GM23338 (cell line): Measurements from ENCODE around the gene IKZF1. TPM values are rescaled to one million over a fixed set of nuclear protein-coding genes. Genes with fewer than 3 reads are reported as not detected.

ENCODE experiments used
- ATAC-seq: fragments of 200-7000 bp; cut with Tn5 transposase; 3 replicates; pipeline ENCODE4 v1.9.1; 2020
- DNase-seq: peaks from one replicate; pipeline ENCODE4 v3.0.0-alpha.2; 2015; ENCODE audit warnings: low spot score
- H2AFZ ChIP-seq: fragments of 200-600 bp; sonication (generic); 2 replicates; pipeline ENCODE4 v1.8.0; 2016; ENCODE audit warnings: antibody characterized with exemption, mild to moderate bottlenecking, moderate library complexity
- H3F3A ChIP-seq: fragments of 200-600 bp; sonication (generic); replicated peaks from 2 replicates; pipeline ENCODE4 v1.8.0; 2017; ENCODE audit warnings: antibody characterized with exemption, mixed run types, low read depth
- H3K27ac ChIP-seq: fragments of 200-600 bp; sonication (generic); 2 replicates; pipeline ENCODE4 v1.6.1; 2016; ENCODE audit warnings: low read depth
- H3K27me3 ChIP-seq: fragments of 200-600 bp; sonication (generic); 2 replicates; pipeline ENCODE4 v1.8.0; 2016; ENCODE audit warnings: mild to moderate bottlenecking, mixed run types, moderate library complexity; ENCODE audit not compliant: insufficient read depth
- H3K36me3 ChIP-seq: fragments of 200-600 bp; sonication (generic); 2 replicates; pipeline ENCODE4 v1.8.0; 2016; ENCODE audit warnings: mild to moderate bottlenecking; ENCODE audit not compliant: insufficient read depth
- H3K4me1 ChIP-seq: fragments of 200-600 bp; sonication (generic); 2 replicates; pipeline ENCODE4 v1.8.0; 2016; ENCODE audit warnings: mild to moderate bottlenecking, moderate library complexity; ENCODE audit not compliant: insufficient read depth
- H3K4me2 ChIP-seq: fragments of 200-600 bp; sonication (generic); 2 replicates; pipeline ENCODE4 v1.7.1; 2017; ENCODE audit warnings: mixed run types
- H3K4me3 ChIP-seq: fragments of 200-600 bp; sonication (generic); 2 replicates; pipeline ENCODE4 v1.6.1; 2016; ENCODE audit warnings: mixed run types
- H3K79me2 ChIP-seq: fragments of 200-600 bp; sonication (generic); replicated peaks from 2 replicates; pipeline ENCODE4 v1.8.0; 2017; ENCODE audit warnings: mild to moderate bottlenecking; ENCODE audit not compliant: insufficient read depth
- H3K9me2 ChIP-seq: fragments of 200-600 bp; sonication (generic); 2 replicates; pipeline ENCODE4 v1.8.0; 2017; ENCODE audit not compliant: insufficient read depth
- H4K20me1 ChIP-seq: fragments of 200-600 bp; sonication (generic); replicated peaks from 2 replicates; pipeline ENCODE4 v1.8.0; 2017; ENCODE audit warnings: mild to moderate bottlenecking; ENCODE audit not compliant: insufficient read depth
- H3K27ac Mint-ChIP-seq: 2 replicates; pipeline ENCODE4 v1.8.0; 2020; ENCODE audit warnings: inconsistent platforms, mild to moderate bottlenecking, moderate library complexity, mixed read lengths
- H3K27me3 Mint-ChIP-seq: 3 replicates; pipeline ENCODE4 v1.8.0; 2022; ENCODE audit warnings: low read depth, mild to moderate bottlenecking, moderate library complexity, mixed read lengths, inconsistent platforms; ENCODE audit not compliant: insufficient read depth, poor library complexity
- H3K36me3 Mint-ChIP-seq: 3 replicates; pipeline ENCODE4 v1.8.0; 2021; ENCODE audit warnings: low read depth, mild to moderate bottlenecking, inconsistent platforms, moderate library complexity, mixed read lengths
- H3K4me1 Mint-ChIP-seq: 3 replicates; pipeline ENCODE4 v1.8.0; 2020; ENCODE audit warnings: mild to moderate bottlenecking, inconsistent platforms, mixed read lengths
- H3K4me3 Mint-ChIP-seq: 3 replicates; pipeline ENCODE4 v1.8.0; 2021; ENCODE audit warnings: moderate library complexity, mild to moderate bottlenecking, inconsistent platforms, mixed read lengths
- H3K9me3 Mint-ChIP-seq: 3 replicates; pipeline ENCODE4 v1.8.0; 2020; ENCODE audit warnings: moderate library complexity, mild to moderate bottlenecking, inconsistent platforms, mixed read lengths
- CREB1 ChIP-seq: fragments of 250-450 bp; sonication (Bioruptor Pico); IDR thresholded peaks from 2 replicates; pipeline ENCODE4 v1.5.0; 2020; ENCODE audit warnings: low read depth, mild to moderate bottlenecking, moderate library complexity
- EZH2 ChIP-seq: fragments of 200-600 bp; sonication (generic); IDR thresholded peaks from one replicate; pipeline ENCODE4 v1.8.0; 2017; ENCODE audit warnings: antibody characterized with exemption, mild to moderate bottlenecking, low read depth; ENCODE audit not compliant: unreplicated experiment
- EZH2phosphoT487 ChIP-seq: fragments of 200-600 bp; sonication (generic); IDR thresholded peaks from one replicate; pipeline ENCODE4 v1.8.1; 2018; ENCODE audit warnings: antibody characterized with exemption; ENCODE audit not compliant: unreplicated experiment
- JUNB ChIP-seq: IDR thresholded peaks from one replicate; pipeline ENCODE4 v1.6.1; 2016; ENCODE audit warnings: antibody characterized with exemption; ENCODE audit not compliant: unreplicated experiment
- NANOG ChIP-seq: IDR thresholded peaks from 2 replicates; pipeline ENCODE4 v1.6.1; 2016; ENCODE audit warnings: antibody characterized with exemption, borderline replicate concordance
- POLR2AphosphoS5 ChIP-seq: IDR thresholded peaks from 2 replicates; pipeline ENCODE4 v1.6.1; 2016; ENCODE audit warnings: antibody characterized with exemption, low read depth
- REST ChIP-seq: IDR thresholded peaks from one replicate; pipeline ENCODE4 v1.6.1; 2018; ENCODE audit warnings: antibody characterized with exemption; ENCODE audit not compliant: unreplicated experiment
- STAT1 ChIP-seq: IDR thresholded peaks from one replicate; pipeline ENCODE4 v1.6.1; 2016; ENCODE audit warnings: antibody characterized with exemption; ENCODE audit not compliant: unreplicated experiment
- ZNF114 ChIP-seq: fragments of 250-450 bp; sonication (Bioruptor Pico); IDR thresholded peaks from 2 replicates; pipeline ENCODE4 v1.5.0; 2020; ENCODE audit warnings: mild to moderate bottlenecking, moderate library complexity
- ZNF331 ChIP-seq: fragments of 250-450 bp; sonication (Bioruptor Pico); IDR thresholded peaks from 2 replicates; pipeline ENCODE4 v1.5.0; 2020; ENCODE audit warnings: low read depth, mild to moderate bottlenecking, moderate library complexity
- polyA plus RNA-seq: library from polyadenylated mRNA; unstranded; fragments of >200 nt; fragmentation: Nextera tagmentation; extraction: Ambion mirVana; gene quantifications from 2 replicates; pipeline ENCODE4 v1.2.1, GENCODE V29; 2016
- total RNA-seq: library from RNA; depleted of rRNA; stranded (reverse); fragments of >200 nt; shearing (Covaris generic); gene quantifications from 2 replicates; pipeline ENCODE4 v1.2.3, GENCODE V29; 2014
- TF ChIP-seq, protein P1 (sequence below): IDR thresholded peaks from 2 replicates; pipeline ENCODE4 v1.6.1; 2016; ENCODE audit warnings: antibody characterized with exemption
- TF ChIP-seq, protein P2 (sequence below): fragments of 250-450 bp; sonication (Bioruptor Pico); IDR thresholded peaks from 2 replicates; pipeline ENCODE4 v1.5.0; 2020; ENCODE audit warnings: mild to moderate bottlenecking, moderate library complexity

Gene IKZF1
- total and polyA plus RNA-seq, 2 experiments from 2014 or later: 0.57 to 1.8 TPM

DNA sequence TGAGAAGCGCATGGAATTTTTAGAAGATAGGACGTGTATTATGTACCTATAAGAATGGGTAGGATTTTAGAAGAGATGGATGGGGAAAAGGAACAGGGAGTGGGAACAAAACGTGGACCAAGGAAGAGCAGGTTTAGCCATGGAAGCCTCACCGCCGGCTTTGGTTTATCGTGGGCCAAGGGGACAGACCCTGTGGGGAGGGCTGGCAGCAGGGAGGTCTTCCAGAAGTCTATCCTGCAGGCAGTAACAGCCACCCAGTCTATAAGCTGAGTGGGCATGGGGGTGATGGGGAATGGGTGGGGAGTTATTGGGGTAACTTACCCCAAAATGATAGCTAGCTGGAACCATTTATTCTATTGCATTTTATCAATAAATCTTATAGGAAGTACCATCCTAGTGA is 44.9 kb downstream of the IKZF1 start:
- DNase-seq: no peak
- H3K36me3 Mint-ChIP-seq: no peaks in the 10 kb centered on the region
- Histone ChIP-seq H3K27ac (no peak overlapping the region), H3K27me3 (no peaks in the 10 kb centered on the region), H3K4me2 (no peak overlapping the region), H3K4me1 (no peaks in the 10 kb centered on the region), H3K9me2 (no peaks in the 10 kb centered on the region), H3K79me2 (no peaks in the 10 kb centered on the region), H2AFZ (no peak overlapping the region), H4K20me1 (no peaks in the 10 kb centered on the region), H3F3A (no peaks in the 10 kb centered on the region), H3K4me3 (no peak overlapping the region), H3K36me3 (no peaks in the 10 kb centered on the region)
- H3K27ac Mint-ChIP-seq: no peak overlapping the region
- no peak for ATAC-seq
- H3K9me3 Mint-ChIP-seq: no peaks in the 10 kb centered on the region
- peaks cover 2% of the 10 kb centered on the region for H3K27me3 Mint-ChIP-seq
- TF ChIP-seq, protein P1, sequence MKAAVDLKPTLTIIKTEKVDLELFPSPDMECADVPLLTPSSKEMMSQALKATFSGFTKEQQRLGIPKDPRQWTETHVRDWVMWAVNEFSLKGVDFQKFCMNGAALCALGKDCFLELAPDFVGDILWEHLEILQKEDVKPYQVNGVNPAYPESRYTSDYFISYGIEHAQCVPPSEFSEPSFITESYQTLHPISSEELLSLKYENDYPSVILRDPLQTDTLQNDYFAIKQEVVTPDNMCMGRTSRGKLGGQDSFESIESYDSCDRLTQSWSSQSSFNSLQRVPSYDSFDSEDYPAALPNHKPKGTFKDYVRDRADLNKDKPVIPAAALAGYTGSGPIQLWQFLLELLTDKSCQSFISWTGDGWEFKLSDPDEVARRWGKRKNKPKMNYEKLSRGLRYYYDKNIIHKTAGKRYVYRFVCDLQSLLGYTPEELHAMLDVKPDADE: no peak
- no peak for TF ChIP-seq POLR2AphosphoS5
- TF ChIP-seq CREB1 (CRISPR knock-in tag): no peak
- TF ChIP-seq ZNF114 (CRISPR knock-in tag): no peak
- TF ChIP-seq STAT1: no peak
- no peak for TF ChIP-seq REST
- TF ChIP-seq EZH2phosphoT487: no peak
- TF ChIP-seq, protein P2, sequence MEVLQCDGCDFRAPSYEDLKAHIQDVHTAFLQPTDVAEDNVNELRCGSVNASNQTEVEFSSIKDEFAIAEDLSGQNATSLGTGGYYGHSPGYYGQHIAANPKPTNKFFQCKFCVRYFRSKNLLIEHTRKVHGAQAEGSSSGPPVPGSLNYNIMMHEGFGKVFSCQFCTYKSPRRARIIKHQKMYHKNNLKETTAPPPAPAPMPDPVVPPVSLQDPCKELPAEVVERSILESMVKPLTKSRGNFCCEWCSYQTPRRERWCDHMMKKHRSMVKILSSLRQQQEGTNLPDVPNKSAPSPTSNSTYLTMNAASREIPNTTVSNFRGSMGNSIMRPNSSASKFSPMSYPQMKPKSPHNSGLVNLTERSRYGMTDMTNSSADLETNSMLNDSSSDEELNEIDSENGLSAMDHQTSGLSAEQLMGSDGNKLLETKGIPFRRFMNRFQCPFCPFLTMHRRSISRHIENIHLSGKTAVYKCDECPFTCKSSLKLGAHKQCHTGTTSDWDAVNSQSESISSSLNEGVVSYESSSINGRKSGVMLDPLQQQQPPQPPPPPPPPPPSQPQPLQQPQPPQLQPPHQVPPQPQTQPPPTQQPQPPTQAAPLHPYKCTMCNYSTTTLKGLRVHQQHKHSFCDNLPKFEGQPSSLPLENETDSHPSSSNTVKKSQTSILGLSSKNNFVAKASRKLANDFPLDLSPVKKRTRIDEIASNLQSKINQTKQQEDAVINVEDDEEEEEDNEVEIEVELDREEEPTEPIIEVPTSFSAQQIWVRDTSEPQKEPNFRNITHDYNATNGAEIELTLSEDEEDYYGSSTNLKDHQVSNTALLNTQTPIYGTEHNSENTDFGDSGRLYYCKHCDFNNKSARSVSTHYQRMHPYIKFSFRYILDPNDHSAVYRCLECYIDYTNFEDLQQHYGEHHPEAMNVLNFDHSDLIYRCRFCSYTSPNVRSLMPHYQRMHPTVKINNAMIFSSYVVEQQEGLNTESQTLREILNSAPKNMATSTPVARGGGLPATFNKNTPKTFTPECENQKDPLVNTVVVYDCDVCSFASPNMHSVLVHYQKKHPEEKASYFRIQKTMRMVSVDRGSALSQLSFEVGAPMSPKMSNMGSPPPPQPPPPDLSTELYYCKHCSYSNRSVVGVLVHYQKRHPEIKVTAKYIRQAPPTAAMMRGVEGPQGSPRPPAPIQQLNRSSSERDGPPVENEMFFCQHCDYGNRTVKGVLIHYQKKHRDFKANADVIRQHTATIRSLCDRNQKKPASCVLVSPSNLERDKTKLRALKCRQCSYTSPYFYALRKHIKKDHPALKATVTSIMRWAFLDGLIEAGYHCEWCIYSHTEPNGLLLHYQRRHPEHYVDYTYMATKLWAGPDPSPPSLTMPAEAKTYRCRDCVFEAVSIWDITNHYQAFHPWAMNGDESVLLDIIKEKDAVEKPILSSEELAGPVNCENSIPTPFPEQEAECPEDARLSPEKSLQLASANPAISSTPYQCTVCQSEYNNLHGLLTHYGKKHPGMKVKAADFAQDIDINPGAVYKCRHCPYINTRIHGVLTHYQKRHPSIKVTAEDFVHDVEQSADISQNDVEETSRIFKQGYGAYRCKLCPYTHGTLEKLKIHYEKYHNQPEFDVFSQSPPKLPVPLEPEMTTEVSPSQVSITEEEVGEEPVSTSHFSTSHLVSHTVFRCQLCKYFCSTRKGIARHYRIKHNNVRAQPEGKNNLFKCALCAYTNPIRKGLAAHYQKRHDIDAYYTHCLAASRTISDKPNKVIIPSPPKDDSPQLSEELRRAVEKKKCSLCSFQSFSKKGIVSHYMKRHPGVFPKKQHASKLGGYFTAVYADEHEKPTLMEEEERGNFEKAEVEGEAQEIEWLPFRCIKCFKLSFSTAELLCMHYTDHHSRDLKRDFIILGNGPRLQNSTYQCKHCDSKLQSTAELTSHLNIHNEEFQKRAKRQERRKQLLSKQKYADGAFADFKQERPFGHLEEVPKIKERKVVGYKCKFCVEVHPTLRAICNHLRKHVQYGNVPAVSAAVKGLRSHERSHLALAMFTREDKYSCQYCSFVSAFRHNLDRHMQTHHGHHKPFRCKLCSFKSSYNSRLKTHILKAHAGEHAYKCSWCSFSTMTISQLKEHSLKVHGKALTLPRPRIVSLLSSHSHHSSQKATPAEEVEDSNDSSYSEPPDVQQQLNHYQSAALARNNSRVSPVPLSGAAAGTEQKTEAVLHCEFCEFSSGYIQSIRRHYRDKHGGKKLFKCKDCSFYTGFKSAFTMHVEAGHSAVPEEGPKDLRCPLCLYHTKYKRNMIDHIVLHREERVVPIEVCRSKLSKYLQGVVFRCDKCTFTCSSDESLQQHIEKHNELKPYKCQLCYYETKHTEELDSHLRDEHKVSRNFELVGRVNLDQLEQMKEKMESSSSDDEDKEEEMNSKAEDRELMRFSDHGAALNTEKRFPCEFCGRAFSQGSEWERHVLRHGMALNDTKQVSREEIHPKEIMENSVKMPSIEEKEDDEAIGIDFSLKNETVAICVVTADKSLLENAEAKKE (CRISPR knock-in tag): no peak
- no peak for TF ChIP-seq ZNF331 (CRISPR knock-in tag)
- no peak for TF ChIP-seq JUNB
- no peak for TF ChIP-seq EZH2
- TF ChIP-seq NANOG: no peak
- peaks cover 2% of the 10 kb centered on the region; the same call in 1 of the 3 replicates for H3K4me1 Mint-ChIP-seq
- H3K4me3 Mint-ChIP-seq: no peak overlapping the region
